Measurements from ENCODE around the gene DCST2. TPM values are rescaled to one million over a fixed set of nuclear protein-coding genes. Genes with fewer than 3 reads are reported as not detected.

The DCST2 gene
- total and polyA plus RNA-seq, 7 experiments from 2014 or later, result 0.22 to 3.3 (median 2.4) TPM; not detected in 2

GRCh38 chr1:155076371-155076770, 42.8 kb upstream of the DCST2 start:
- H3K4me1 ChIP-seq (ENCODE audit: control insufficient read depth in 2 of 2, insufficient read depth in 2 of 2, low read length in 2 of 2), result peaks cover 25 to 34% of the 10 kb centered on the region in 2 donors
- Mint-ChIP-seq H3K27ac (peak overlapping the region in 5 of 9 donors; percentile 47 to 81 (median 57)), H3K36me3 (peaks cover 0 to under 1% (median 0%) of the 10 kb centered on the region in 5 donors), H3K4me1 (peaks cover 25 to 74% (median 53%) of the 10 kb centered on the region in 7 donors), H3K27me3 (peaks cover 3 to 36% (median 9%) of the 10 kb centered on the region in 5 donors), H3K4me3 (no peak overlapping the region), H3K9me3 (peaks cover 0 to 3% (median 0%) of the 10 kb centered on the region in 11 donors)
- DNase-seq (peak in 1 of 9 donors; percentile 6), ATAC-seq (no peak)
- no peak overlapping the region for H3K27ac ChIP-seq (ENCODE audit: low read depth, low read length)
- H3K9me3 ChIP-seq (ENCODE audit: control insufficient read depth in 2 of 3, low read length in 3 of 3), result no peaks in the 10 kb centered on the region
- intact Hi-C loops (cut with micrococcal nuclease), result no loop called here
- CTCF ChIA-PET, result interaction anchor here (0.6 to 8.1 kb wide), 5 partner anchors 8 to 100 kb away, joined by 3 to 52 read pairs (median 5); partner anchors contain the start of gene EFNA4
- peaks cover 5% of the 10 kb centered on the region in 2 donors for H3K27me3 ChIP-seq (ENCODE audit: control insufficient read depth in 2 of 2, insufficient read depth in 2 of 2, low read length in 2 of 2)
- POLR2A ChIA-PET, result interaction anchor here (0.6 to 2.3 kb wide), 2 partner anchors 24 to 65 kb away, joined by 4 to 6 read pairs; no protein-coding TSS in a partner anchor
- H3K36me3 ChIP-seq (ENCODE audit: control insufficient read depth in 2 of 3, insufficient read depth in 3 of 3, low read length in 3 of 3), result no peaks in the 10 kb centered on the region
- no peak overlapping the region for H3K4me3 ChIP-seq (ENCODE audit: low read length)

GRCh38 chr1:155075535-155075934, 42.0 kb upstream of the DCST2 start:
- POLR2A ChIA-PET, result interaction anchor here (0.6 to 2.3 kb wide), 5 partner anchors 9 to 1282 kb away, joined by 3 to 8 read pairs (median 5); partner anchors contain the start of gene ADAM15
- no peaks in the 10 kb centered on the region for H3K36me3 Mint-ChIP-seq
- H3K4me3 Mint-ChIP-seq, result peak overlapping the region in 1 of 10 donors; percentile 31
- Histone ChIP-seq H3K9me3 (ENCODE audit: control insufficient read depth in 2 of 3, low read length in 3 of 3) (no peaks in the 10 kb centered on the region), H3K4me1 (ENCODE audit: control insufficient read depth in 2 of 2, insufficient read depth in 2 of 2, low read length in 2 of 2) (peaks cover 19 to 28% of the 10 kb centered on the region in 2 donors), H3K4me3 (ENCODE audit: low read length) (no peak overlapping the region), H3K27ac (ENCODE audit: low read depth, low read length) (no peak overlapping the region), H3K36me3 (ENCODE audit: control insufficient read depth in 2 of 3, insufficient read depth in 3 of 3, low read length in 3 of 3) (no peaks in the 10 kb centered on the region), H3K27me3 (ENCODE audit: control insufficient read depth in 2 of 2, insufficient read depth in 2 of 2, low read length in 2 of 2) (no peaks in the 10 kb centered on the region)
- H3K9me3 Mint-ChIP-seq, result peaks cover 0 to 2% (median 0%) of the 10 kb centered on the region in 11 donors
- H3K4me1 Mint-ChIP-seq, result peaks cover 23 to 72% (median 53%) of the 10 kb centered on the region in 7 donors
- H3K27ac Mint-ChIP-seq, result peak overlapping the region in 2 of 9 donors; percentile 45 to 48
- intact Hi-C loops (cut with micrococcal nuclease), result no loop called here
- DNase-seq (peak in 1 of 9 donors; percentile 6), ATAC-seq (no peak)
- H3K27me3 Mint-ChIP-seq, result peaks cover 0 to 31% (median 6%) of the 10 kb centered on the region in 5 donors
- CTCF ChIA-PET, result interaction anchor here (0.6 to 8.1 kb wide), 3 partner anchors 9 to 99 kb away, joined by 3 to 52 read pairs (median 18); partner anchors contain the start of gene EFNA4

- H3K4me1 Mint-ChIP-seq, result peaks cover 17 to 63% (median 47%) of the 10 kb centered on the region in 7 donors
- POLR2A ChIA-PET, result interaction anchor here (0.6 to 1.7 kb wide), 3 partner anchors 8 to 172 kb away, joined by 4 to 8 read pairs (median 6); no protein-coding TSS in a partner anchor
- H3K27ac Mint-ChIP-seq, result peak overlapping the region in 4 of 9 donors; percentile 13 to 67 (median 46)
- Histone ChIP-seq H3K9me3 (ENCODE audit: control insufficient read depth in 2 of 3, low read length in 3 of 3) (no peaks in the 10 kb centered on the region), H3K27me3 (ENCODE audit: control insufficient read depth in 2 of 2, insufficient read depth in 2 of 2, low read length in 2 of 2) (no peaks in the 10 kb centered on the region), H3K4me3 (ENCODE audit: low read length) (no peak overlapping the region), H3K4me1 (ENCODE audit: control insufficient read depth in 2 of 2, insufficient read depth in 2 of 2, low read length in 2 of 2) (peaks cover 9 to 16% of the 10 kb centered on the region in 2 donors), H3K27ac (ENCODE audit: low read depth, low read length) (no peak overlapping the region), H3K36me3 (ENCODE audit: control insufficient read depth in 2 of 3, insufficient read depth in 3 of 3, low read length in 3 of 3) (peaks cover 0 to 7% (median 0%) of the 10 kb centered on the region in 3 experiments)
- DNase-seq, result peak in 1 of 9 donors; percentile 12
- H3K9me3 Mint-ChIP-seq, result no peaks in the 10 kb centered on the region
- ATAC-seq, result no peak
- H3K36me3 Mint-ChIP-seq, result peaks cover 0 to under 1% (median 0%) of the 10 kb centered on the region in 5 donors
- peaks cover 0 to 15% (median 0%) of the 10 kb centered on the region in 5 donors for H3K27me3 Mint-ChIP-seq
- intact Hi-C loops (cut with micrococcal nuclease), result no loop called here
- peak overlapping the region in 5 of 10 donors; percentile 11 to 45 (median 15) for H3K4me3 Mint-ChIP-seq
- CTCF ChIA-PET, result interaction anchor here (2.9 to 8.1 kb wide), 2 partner anchors 10 to 11 kb away, joined by 18 to 52 read pairs; partner anchors contain the start of gene EFNA4
Measured at GRCh38 chr1:155073377-155074242, 40.0 kb upstream of the DCST2 start.

GRCh38 chr1:155072531-155073289, 39.1 kb upstream of the DCST2 start:
- ATAC-seq (no peak), DNase-seq (no peak)
- Histone ChIP-seq H3K4me3 (ENCODE audit: low read length) (no peak overlapping the region), H3K9me3 (ENCODE audit: control insufficient read depth in 2 of 3, low read length in 3 of 3) (no peaks in the 10 kb centered on the region), H3K27me3 (ENCODE audit: control insufficient read depth in 2 of 2, insufficient read depth in 2 of 2, low read length in 2 of 2) (no peaks in the 10 kb centered on the region), H3K4me1 (ENCODE audit: control insufficient read depth in 2 of 2, insufficient read depth in 2 of 2, low read length in 2 of 2) (peaks cover 6 to 16% of the 10 kb centered on the region in 2 donors), H3K27ac (ENCODE audit: low read depth, low read length) (no peak overlapping the region), H3K36me3 (ENCODE audit: control insufficient read depth in 2 of 3, insufficient read depth in 3 of 3, low read length in 3 of 3) (peaks cover 0 to 7% (median 0%) of the 10 kb centered on the region in 3 experiments)
- intact Hi-C loops (cut with micrococcal nuclease), result no loop called here
- peaks cover 0 to 5% (median 0%) of the 10 kb centered on the region in 5 donors for H3K36me3 Mint-ChIP-seq
- peak overlapping the region in 5 of 10 donors; percentile 12 to 70 (median 16) for H3K4me3 Mint-ChIP-seq
- H3K4me1 Mint-ChIP-seq, result peaks cover 17 to 57% (median 45%) of the 10 kb centered on the region in 7 donors
- H3K9me3 Mint-ChIP-seq, result no peaks in the 10 kb centered on the region
- POLR2A ChIA-PET, result interaction anchor here (1.0 to 1.1 kb wide), 2 partner anchors 11 to 12 kb away, joined by 3 to 6 read pairs; no protein-coding TSS in a partner anchor
- H3K27me3 Mint-ChIP-seq, result peaks cover 0 to 13% (median 0%) of the 10 kb centered on the region in 5 donors
- H3K27ac Mint-ChIP-seq, result peak overlapping the region in 3 of 9 donors; percentile 3 to 60 (median 32)
- CTCF ChIA-PET, result interaction anchor here (1.4 kb wide), 1 partner anchor 28 kb away, joined by 5 read pairs; no protein-coding TSS in a partner anchor

- H3K27ac Mint-ChIP-seq, result peak overlapping the region in 6 of 9 donors; percentile 63 to 86 (median 70)
- H3K4me1 ChIP-seq (ENCODE audit: control insufficient read depth in 2 of 2, insufficient read depth in 2 of 2, low read length in 2 of 2), result peaks cover 6 to 16% of the 10 kb centered on the region in 2 donors
- H3K27me3 Mint-ChIP-seq, result peaks cover 0 to 9% (median 0%) of the 10 kb centered on the region in 5 donors
- DNase-seq (peak in 1 of 9 donors; percentile 8), ATAC-seq (no peak)
- H3K9me3 ChIP-seq (ENCODE audit: control insufficient read depth in 2 of 3, low read length in 3 of 3), result no peaks in the 10 kb centered on the region
- POLR2A ChIA-PET, result interaction anchor here (0.7 to 1.0 kb wide), 3 partner anchors 8 to 12 kb away, joined by 3 to 4 read pairs (median 3); partner anchors contain the start of gene EFNA4
- peak overlapping the region in 9 of 10 donors; percentile 54 to 77 (median 58) for H3K4me3 Mint-ChIP-seq
- peaks cover 17 to 47% (median 40%) of the 10 kb centered on the region in 7 donors for H3K4me1 Mint-ChIP-seq
- peak overlapping the region; percentile 66 for H3K27ac ChIP-seq (ENCODE audit: low read depth, low read length)
- no peak overlapping the region for H3K4me3 ChIP-seq (ENCODE audit: low read length)
- peaks cover 0 to 15% (median 0%) of the 10 kb centered on the region in 3 experiments for H3K36me3 ChIP-seq (ENCODE audit: control insufficient read depth in 2 of 3, insufficient read depth in 3 of 3, low read length in 3 of 3)
- intact Hi-C loops (cut with micrococcal nuclease), result loop anchor here (1.0 kb wide), 3 partner anchors 8 to 14 kb away; partner anchors contain the start of gene EFNA4 (in 1 of the 2)
- CTCF ChIA-PET, result interaction anchor here (1.4 to 3.4 kb wide), 2 partner anchors 13 to 27 kb away, joined by 5 to 25 read pairs; no protein-coding TSS in a partner anchor
- no peaks in the 10 kb centered on the region for H3K27me3 ChIP-seq (ENCODE audit: control insufficient read depth in 2 of 2, insufficient read depth in 2 of 2, low read length in 2 of 2)
- no peaks in the 10 kb centered on the region for H3K9me3 Mint-ChIP-seq
- H3K36me3 Mint-ChIP-seq, result peaks cover 0 to 8% (median 0%) of the 10 kb centered on the region in 5 donors
Measured at GRCh38 chr1:155071701-155072100, 38.1 kb upstream of the DCST2 start.

All from naive thymus-derived CD4-positive, alpha-beta T cell (primary cell).